Cerebellar nuclear complex (tissue), 1 donor: ENCODE data around the gene NOL9.

Source experiments
- DNase-seq, 2 experiments: peaks; one replicate each; lab custom pipeline; 2025; lab: John Stamatoyannopoulos, UW

NOL9 gene

DNA sequence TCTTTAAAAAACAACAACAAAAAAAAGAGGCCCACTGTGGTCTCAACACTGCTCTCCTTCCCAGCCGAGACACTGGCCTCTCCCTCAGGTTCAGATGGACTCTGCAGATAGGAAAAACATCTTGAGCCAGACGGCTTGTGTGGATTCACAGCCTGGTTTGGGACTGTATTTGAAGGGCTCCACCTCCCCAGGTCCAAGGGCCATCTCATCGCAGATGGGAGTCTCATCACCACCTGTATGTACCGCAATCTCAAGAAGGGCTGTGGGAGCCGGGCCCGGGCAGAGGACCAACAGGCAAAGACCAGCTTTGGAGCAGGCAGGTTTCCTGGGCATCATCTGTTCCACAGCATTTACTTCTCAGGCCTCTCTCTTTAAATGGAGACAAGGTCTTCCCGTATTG is 35.7 kb upstream of the NOL9 start:
- no peak for DNase-seq

DNA sequence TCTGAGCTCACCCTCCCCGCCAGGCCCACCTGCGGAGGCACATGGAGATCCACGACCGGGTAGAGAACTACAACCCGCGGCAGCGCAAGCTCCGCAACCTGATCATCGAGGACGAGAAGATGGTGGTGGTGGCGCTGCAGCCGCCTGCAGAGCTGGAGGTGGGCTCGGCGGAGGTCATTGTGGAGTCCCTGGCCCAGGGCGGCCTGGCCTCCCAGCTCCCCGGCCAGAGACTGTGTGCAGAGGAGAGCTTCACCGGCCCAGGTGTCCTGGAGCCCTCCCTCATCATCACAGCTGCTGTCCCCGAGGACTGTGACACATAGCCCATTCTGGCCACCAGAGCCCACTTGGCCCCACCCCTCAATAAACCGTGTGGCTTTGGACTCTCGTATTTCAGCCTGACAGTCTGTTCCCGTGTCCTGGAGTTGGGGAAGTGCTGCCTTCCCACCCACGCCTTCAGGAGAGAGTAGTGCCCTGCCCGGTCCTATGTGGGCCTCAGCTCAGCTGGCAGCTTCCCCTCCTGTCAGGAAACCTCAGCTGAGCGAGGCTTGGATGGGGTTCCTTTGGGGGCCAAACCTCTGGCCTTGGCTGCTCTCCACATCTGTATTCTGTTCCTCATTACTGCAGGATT is 34.7 kb upstream of the NOL9 start:
- DNase-seq: no peak

DNA sequence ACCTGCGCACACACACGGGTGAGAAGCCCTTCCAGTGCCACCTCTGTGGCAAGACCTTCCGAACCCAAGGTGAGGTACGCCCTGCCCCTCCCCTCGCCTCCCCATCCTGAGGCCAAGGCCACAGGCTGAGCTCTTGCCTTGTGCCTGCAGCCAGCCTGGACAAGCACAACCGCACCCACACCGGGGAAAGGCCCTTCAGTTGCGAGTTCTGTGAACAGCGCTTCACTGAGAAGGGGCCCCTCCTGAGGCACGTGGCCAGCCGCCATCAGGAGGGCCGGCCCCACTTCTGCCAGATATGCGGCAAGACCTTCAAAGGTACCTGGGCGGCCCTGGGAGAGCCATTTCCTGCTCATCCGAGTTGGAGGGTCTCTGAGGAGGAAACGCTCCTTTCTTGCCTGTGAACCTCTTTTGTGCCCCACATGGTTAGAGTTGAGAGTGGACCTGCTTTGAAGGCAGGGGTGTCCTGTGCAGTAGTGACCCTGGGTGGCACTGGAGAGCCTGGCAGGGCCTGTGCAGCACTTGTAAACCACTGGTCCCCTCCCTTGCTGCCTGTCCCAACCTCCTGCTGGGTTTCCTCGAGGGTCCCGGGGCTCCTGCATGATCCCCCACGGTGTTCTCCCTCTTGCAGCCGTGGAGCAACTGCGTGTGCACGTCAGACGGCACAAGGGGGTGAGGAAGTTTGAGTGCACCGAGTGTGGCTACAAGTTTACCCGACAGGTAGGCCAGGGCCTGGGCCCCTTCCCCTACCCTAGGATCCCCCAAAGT is 34.0 kb upstream of the NOL9 start:
- DNase-seq: no peak

DNA sequence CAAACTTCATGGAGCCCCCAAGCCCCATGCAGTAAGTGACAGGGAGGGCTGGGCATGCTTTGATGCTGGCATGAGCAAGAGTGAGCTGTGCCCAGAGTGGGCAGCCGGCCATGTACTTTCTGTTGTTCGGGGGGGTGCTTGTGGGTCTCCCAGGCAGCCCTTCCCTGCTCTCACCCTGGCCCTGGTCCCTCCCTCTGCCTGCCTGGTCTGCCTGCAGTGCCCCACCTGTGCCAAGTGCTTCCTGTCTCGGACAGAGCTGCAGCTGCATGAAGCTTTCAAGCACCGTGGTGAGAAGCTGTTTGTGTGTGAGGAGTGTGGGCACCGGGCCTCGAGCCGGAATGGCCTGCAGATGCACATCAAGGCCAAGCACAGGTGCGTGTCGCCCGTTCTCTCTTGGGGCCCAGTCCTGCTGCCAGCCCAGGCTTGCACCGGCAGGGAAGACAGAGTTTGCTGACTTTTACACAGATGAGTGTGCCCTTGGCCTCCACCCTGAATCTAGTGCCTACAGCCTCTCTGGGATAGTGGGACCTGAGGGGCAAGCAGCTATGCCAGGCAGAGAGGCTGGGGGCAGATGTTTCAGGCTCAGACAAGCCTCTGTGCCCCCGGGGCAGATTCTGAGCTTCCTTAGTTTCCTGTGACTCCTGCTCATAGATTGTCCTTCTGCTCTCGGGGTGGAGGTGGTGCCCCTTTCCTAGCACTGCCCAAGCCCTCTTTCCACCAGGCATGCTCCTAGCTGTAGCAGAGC is 33.1 kb upstream of the NOL9 start:
- no peak for DNase-seq

DNA sequence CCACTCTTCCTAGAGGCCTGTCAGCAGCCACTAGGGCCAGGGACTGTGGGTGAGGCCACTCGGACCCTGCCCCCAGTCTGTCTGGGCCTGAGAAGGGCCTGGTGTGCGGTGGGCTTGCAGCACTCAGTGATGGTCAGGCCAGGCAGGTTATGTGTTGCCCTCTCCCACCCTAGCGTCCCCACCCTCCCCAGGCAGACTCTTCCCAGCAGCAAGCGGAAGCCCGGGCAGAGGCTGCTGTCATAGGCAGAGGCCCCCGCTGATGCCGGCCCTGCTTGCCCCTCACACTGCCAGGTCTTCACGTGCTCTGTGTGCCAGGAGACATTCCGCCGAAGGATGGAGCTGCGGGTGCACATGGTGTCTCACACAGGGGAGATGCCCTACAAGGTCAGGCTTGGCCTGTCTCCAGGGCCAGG is 32.1 kb upstream of the NOL9 start:
- no peak for DNase-seq

DNA sequence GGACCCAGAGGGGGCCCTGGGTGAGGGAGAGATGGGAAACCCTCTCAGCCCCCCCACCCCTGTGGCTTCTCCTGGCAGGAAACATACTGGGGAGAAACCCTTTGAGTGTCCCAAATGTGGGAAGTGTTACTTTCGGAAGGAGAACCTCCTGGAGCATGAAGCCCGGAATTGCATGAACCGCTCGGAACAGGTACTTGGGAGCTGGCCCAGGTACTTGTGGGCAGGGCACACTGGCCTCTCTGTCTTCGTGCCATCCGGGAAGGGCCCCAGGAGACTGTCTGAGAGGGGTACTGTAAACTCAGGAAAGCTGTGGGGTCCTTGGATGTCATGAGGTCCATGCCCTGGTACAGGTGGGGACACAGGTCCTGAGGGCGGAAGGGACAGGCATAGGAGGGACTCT is 31.5 kb upstream of the NOL9 start:
- DNase-seq: no peak

DNA sequence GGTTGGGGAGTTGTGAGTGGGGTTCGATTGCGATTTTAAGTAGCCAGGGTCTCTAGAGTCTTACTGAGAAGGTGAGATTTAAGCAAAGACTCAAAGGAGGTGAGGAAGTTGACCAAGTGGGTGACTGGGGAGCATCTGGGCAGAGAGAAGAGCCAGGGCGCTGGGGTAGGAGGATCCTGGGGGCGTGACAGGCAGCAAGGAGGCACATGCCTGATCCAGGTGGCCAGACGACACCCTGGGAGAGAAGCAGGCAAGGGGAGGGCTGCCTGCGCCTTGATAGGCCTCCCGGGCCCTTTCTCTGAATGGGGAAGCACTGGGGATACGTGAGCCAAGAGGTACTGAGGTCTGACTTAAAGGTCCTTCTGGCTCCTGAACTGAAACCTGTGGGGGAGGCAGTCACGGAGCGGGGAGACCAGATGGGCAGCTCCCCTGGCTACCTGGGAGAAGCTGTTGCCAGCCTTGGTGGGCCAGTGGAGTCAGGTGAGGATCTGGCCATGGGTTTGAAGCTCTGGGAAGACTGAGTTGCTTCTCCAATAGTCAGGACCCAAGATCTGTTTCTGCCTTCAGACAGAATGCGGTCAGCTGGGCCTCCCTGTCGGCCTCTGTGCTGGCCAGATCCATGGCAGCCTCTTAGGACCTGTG is 30.9 kb upstream of the NOL9 start:
- peak in 1 of 2 experiments; percentile 16 for DNase-seq

DNA sequence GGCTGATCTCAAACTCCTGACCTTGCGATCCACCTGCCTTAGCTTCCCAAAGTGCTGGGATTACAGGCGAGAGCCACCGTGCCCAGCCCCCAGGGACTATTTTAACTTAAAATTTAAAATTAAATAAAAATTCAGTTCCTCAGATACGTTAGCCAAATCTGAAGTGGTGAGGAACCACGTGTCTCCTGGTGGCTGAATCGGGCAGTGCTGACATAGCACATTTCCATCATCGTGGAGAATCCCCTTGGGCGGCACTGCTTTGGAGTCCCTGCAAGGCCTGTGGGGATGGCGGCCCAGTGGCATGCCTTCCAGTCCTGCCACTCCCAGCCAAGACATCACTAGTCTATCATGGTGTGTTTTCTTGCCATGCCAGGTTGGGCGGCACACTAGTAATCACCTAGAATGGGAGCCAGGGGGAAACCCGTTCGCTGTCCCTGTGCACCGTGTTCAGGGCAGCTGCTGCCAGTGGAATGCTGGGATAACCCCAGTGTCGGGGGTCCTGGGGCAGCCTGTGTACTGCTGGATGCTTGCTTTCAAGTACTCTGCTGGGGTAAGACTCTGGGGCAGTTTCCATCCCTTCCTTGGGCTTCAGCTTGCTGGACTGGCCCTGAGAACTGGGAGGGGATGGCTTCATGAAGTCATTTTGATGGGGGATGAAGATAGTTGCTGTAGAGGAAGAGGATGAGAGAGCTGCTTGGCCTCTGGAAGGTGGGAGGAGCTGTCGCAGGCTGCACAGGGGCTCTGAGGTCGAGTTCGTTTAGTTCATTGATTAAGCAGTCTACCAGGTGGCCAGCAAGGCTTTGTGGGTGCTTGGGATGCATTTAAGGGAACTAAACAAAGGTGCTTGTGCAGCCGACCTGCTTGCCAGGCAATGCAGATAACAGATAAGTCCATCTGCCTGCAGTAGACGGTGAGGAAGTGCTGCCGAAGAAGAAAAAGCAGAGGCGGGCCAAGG is 30.1 kb upstream of the NOL9 start:
- DNase-seq: no peak

DNA sequence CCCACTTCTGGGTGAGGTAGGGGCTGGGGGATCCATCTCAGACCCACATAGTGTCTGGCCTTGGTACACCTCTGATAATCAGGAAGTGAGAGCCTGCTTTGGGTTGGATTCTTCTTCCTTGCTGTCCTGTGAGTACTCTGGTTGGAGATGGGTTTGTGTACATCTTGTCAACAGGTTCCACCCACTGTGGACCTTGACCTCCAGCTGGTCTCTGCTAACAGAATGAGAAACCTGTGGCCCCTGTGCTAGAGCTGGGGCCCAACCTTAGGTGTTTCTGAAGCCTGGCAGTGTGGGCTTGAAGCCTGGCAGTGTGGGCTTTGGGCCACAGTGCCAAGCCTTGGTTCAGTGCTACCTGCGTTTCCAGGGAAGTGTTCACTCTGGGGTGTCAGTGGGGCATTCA is 28.1 kb upstream of the NOL9 start:
- DNase-seq: no peak

DNA sequence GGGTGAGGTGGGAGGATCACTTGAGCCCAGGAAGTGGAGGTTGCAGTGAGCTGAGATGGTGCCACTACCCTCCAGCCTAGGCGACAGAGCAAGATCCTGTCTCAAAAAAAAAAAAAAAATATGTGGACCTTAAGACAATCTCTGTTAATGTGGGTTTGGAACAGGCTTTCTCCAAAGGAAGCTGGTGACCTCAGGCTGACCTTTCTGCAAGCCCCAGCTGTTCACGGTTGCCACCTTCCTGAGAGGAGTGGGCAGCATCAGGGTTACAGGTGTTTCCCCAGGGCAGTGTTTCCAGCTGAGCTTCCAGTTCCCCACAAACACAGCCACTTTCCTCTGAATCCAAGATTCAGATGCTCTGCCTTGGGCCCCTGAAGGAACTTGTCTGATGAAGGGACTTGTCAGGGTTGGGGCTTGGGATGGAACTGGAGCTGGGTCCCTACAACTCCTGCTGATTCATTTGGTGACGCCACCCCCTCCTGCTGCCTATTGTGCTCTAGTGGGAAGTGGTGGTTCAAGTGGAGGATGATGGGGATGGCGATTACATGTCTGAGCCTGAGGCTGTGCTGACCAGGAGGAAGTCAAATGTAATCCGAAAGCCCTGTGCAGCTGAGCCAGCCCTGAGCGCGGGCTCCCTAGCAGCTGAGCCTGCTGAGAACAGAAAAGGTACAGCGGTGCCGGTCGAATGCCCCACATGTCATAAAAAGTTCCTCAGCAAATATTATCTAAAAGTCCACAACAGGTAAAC is 27.4 kb upstream of the NOL9 start:
- DNase-seq: no peak

DNA sequence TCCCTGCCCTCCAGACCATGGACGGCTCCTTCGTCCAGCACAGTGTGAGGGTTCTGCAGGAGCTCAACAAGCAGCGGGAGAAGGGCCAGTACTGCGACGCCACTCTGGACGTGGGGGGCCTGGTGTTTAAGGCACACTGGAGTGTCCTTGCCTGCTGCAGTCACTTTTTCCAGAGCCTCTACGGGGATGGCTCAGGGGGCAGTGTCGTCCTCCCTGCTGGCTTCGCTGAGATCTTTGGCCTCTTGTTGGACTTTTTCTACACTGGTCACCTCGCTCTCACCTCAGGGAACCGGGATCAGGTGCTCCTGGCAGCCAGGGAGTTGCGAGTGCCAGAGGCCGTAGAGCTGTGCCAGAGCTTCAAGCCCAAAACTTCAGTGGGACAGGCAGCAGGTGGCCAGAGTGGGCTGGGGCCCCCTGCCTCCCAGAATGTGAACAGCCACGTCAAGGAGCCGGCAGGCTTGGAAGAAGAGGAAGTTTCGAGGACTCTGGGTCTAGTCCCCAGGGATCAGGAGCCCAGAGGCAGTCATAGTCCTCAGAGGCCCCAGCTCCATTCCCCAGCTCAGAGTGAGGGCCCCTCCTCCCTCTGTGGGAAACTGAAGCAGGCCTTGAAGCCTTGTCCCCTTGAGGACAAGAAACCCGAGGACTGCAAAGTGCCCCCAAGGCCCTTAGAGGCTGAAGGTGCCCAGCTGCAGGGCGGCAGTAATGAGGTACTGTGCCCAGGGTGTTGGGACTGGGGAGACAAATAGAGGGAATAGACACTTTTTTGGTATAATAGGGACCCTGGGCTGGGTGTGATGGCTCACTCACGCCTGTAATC is 26.5 kb upstream of the NOL9 start:
- no peak for DNase-seq

DNA sequence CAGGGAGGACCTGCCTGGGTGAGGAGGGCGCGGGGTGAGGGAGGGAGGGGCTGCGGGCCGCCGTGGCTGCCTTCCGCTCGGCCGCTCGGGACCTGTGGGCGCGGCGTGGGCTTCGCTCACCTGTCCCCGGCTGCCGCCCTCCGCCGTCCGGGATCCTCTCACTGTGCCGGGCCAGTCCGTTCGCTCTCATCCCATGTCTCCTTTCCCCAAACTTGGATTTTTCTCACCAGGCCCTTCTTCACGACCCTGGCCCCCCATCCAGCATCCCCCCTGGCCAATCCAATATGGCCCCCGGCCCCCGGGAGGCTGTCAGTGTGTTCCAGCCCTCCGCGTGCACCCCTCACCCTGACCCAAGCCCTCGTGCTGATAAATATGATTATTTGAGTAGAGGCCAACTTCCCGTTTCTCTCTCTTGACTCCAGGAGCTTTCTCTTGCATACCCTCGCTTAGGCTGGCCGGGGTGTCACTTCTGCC is 25.8 kb upstream of the NOL9 start:
- no peak for DNase-seq

DNA sequence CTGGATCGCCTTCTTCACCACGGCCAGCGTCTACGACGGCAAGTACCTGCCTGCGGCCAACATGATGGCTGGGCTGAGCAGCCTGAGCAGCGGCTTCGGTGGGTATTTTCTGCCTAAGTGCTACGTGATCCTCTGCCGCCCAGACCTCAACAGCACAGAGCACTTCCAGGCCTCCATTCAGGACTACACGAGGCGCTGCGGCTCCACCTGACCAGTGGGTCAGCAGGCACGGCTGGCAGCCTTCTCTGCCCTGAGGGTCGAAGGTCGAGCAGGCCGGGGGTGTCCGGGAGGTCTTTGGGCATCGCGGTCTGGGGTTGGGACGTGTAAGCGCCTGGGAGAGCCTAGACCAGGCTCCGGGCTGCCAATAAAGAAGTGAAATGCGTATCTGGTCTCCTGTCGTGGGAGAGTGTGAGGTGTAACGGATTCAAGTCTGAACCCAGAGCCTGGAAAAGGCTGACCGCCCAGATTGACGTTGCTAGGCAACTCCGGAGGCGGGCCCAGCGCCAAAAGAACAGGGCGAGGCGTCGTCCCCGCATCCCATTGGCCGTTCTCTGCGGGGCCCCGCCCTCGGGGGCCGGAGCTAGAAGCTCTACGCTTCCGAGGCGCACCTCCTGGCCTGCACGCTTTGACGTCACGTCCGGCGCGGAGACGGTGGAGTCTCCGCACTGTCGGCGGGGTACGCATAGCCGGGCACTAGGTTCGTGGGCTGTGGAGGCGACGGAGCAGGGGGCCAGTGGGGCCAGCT is 25.2 kb upstream of the NOL9 start, which contains the start of gene ZBTB48:
TSS of gene ZBTB48 (plus strand) at position 621 of the 745 bp plus-strand sequence. CDS start 616 bp downstream, outside the sequence.
- DNase-seq: peak; percentile 90 to 98

DNA sequence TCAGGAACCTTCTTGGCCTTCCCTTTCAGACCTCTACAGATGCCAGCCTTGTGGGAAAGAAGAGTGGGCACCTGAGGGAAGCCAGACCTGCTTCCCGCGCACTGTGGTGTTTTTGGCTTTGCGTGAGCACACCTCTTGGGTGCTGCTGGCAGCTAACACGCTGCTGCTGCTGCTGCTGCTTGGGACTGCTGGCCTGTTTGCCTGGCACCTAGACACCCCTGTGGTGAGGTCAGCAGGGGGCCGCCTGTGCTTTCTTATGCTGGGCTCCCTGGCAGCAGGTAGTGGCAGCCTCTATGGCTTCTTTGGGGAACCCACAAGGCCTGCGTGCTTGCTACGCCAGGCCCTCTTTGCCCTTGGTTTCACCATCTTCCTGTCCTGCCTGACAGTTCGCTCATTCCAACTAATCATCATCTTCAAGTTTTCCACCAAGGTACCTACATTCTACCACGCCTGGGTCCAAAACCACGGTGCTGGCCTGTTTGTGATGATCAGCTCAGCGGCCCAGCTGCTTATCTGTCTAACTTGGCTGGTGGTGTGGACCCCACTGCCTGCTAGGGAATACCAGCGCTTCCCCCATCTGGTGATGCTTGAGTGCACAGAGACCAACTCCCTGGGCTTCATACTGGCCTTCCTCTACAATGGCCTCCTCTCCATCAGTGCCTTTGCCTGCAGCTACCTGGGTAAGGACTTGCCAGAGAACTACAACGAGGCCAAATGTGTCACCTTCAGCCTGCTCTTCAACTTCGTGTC is 24.5 kb upstream of the NOL9 start:
- DNase-seq: no peak

DNA sequence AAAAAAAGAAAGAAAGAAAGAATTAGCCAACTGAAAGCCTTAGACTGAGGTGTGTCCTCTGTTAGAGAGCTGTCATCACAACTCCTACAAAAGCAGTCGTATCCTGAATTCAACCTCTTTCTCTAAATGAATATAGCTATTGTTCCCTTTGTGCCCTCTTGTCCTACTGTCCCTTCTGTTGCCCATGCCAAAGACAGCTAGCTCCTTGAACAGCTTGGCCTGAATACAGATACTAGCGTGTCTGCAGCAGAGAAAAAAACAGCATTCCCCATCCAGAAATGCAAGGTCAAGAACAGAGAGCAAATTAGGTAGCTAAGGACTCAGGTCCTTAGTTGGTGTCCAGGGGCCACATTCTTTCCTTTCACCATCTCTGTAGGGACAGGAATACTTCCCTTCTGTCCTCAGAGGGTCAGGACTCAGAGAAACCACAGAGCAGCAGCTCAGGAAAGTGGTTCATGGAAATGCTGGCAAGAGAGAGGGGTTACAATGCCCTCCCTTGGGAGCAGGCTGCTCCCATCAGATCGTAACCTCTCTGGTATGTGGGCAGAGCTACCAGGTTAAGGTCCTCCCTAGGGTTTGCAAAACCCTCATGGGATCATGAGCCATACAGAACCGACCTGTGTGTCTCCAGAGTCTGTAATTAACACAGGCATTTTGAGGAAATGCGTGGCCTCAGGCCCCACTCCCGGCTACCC is 23.7 kb upstream of the NOL9 start:
- DNase-seq: no peak

DNA sequence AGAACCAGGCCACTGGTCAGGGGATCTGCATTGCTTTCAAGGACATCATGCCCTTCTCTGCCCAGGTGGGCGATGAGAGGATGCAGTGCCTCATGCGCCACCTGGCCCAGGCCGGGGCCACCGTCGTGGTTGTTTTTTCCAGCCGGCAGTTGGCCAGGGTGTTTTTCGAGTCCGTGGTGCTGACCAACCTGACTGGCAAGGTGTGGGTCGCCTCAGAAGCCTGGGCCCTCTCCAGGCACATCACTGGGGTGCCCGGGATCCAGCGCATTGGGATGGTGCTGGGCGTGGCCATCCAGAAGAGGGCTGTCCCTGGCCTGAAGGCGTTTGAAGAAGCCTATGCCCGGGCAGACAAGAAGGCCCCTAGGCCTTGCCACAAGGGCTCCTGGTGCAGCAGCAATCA is 20.5 kb upstream of the NOL9 start:
- no peak for DNase-seq

DNA sequence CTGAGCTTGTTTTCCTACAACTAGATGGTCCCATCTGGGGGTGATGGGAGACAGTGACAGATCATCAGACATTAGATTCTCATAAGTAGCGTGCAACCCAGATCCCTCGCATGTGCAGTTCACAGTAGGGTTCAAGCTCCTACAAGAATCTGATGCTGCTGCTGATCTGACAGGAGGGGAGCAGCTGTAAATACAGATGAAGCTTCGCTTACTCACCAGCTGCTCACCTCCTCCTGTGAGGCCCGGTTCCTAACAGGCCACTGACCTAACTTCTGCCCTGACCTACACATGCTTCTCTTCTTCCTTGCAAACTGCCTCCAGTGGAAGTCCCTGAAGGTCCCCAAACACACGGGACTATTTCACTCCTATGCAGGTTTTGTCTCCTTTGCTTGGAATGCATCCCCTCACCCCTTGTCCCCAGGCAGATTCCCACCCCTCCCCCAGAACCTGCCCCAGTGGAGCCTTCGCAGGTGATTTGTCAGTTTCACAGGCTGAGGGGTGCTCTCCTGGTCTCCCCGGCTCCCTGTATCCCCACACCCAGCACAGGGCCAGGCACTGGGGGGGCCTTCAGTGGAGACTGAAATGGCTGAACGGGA is 19.8 kb upstream of the NOL9 start:
- no peak for DNase-seq
